Liver (tissue), 9 donors: ENCODE results near the gene MAP4K4. TPM values are rescaled to one million over a fixed set of nuclear protein-coding genes. Genes with fewer than 3 reads are reported as not detected.
"Not testable (repeated sequence)": the region's sequence is repeated elsewhere in the genome, so short reads cannot be mapped to it uniquely, and the experiment has no call there.

Source experiments
- DNase-seq: peaks from one replicate; pipeline ENCODE4 v3.0.0-alpha.2; 2017; ENCODE audit warnings: low spot score
- H3K27ac ChIP-seq, 2 donors: one replicate each; pipeline ENCODE4 v1.7.0; 2013; ENCODE audit warnings: inconsistent platforms in 2 of 2, low read length in 2 of 2, control low read depth in 1 of 2, low read depth in 1 of 2, mild to moderate bottlenecking in 1 of 2
- H3K27me3 ChIP-seq, 4 donors: one replicate each; pipeline versions ENCODE4 v1.6.1 to v1.7.0; 2013; ENCODE audit warnings: low read length in 3 of 4, inconsistent platforms in 1 of 4, mild to moderate bottlenecking in 1 of 4, moderate library complexity in 1 of 4; ENCODE audit not compliant: control insufficient read depth in 4 of 4, insufficient read depth in 4 of 4
- H3K36me3 ChIP-seq, 4 donors: one replicate each; pipeline versions ENCODE4 v1.6.1 to v1.7.0; 2013; ENCODE audit warnings: low read length in 3 of 4, mild to moderate bottlenecking in 3 of 4, low read depth in 1 of 4, moderate library complexity in 1 of 4; ENCODE audit not compliant: control insufficient read depth in 4 of 4, insufficient read depth in 3 of 4
- H3K4me1 ChIP-seq, 4 donors: one replicate each; pipeline versions ENCODE4 v1.6.1 to v1.7.0; 2013; ENCODE audit warnings: low read length in 3 of 4, mild to moderate bottlenecking in 3 of 4, moderate library complexity in 1 of 4; ENCODE audit not compliant: control insufficient read depth in 4 of 4, insufficient read depth in 4 of 4
- H3K4me3 ChIP-seq, 3 donors: one replicate each; pipeline versions ENCODE4 v1.6.1 to v1.7.0; 2013; ENCODE audit warnings: low read length in 3 of 3, control low read depth in 1 of 3, low read depth in 1 of 3, mild to moderate bottlenecking in 1 of 3
- H3K9ac ChIP-seq, 2 donors: one replicate each; pipeline ENCODE4 v1.7.0; 2013; ENCODE audit warnings: low read length in 2 of 2, mild to moderate bottlenecking in 2 of 2, moderate library complexity in 2 of 2, control low read depth in 1 of 2, low read depth in 1 of 2
- H3K9me3 ChIP-seq, 4 donors: one replicate each; pipeline versions ENCODE4 v1.6.1 to v1.7.0; 2013; ENCODE audit warnings: low read length in 3 of 4; ENCODE audit not compliant: control insufficient read depth in 4 of 4
- ATF3 ChIP-seq: IDR thresholded peaks from 2 replicates; pipeline ENCODE4 v1.6.1; 2016; ENCODE audit warnings: antibody characterized with exemption
- CTCF ChIP-seq: fragments of 150-350 bp; IDR thresholded peaks from 2 replicates; pipeline ENCODE4 v1.5.1; 2017; ENCODE audit warnings: improper control_type of control experiment, low read depth, low read length; ENCODE audit not compliant: missing input control
- EGR1 ChIP-seq, 2 donors: IDR thresholded peaks; 2 replicates each; pipeline ENCODE4 v1.6.1; 2016 to 2018; ENCODE audit warnings: antibody characterized with exemption in 2 of 2, low read depth in 2 of 2
- FOXA1 ChIP-seq: IDR thresholded peaks from 2 replicates; pipeline ENCODE4 v1.6.1; 2016; ENCODE audit warnings: antibody characterized with exemption
- FOXA2 ChIP-seq: IDR thresholded peaks from 2 replicates; pipeline ENCODE4 v1.6.1; 2016; ENCODE audit warnings: antibody characterized with exemption
- GABPA ChIP-seq, 2 donors: IDR thresholded peaks in 1 of 2; conservative IDR thresholded peaks in 1 of 2; 2 replicates each; pipeline ENCODE4 v1.6.1; 2016; ENCODE audit warnings: antibody characterized with exemption in 2 of 2, mild to moderate bottlenecking in 1 of 2, moderate library complexity in 1 of 2
- HNF4A ChIP-seq, 2 donors: conservative IDR thresholded peaks; 2 replicates each; pipeline ENCODE4 v1.6.1; 2016; ENCODE audit warnings: antibody characterized with exemption in 2 of 2, mild to moderate bottlenecking in 2 of 2
- HNF4G ChIP-seq: IDR thresholded peaks from 2 replicates; pipeline ENCODE4 v1.6.1; 2016; ENCODE audit warnings: antibody characterized with exemption
- NR2F2 ChIP-seq: IDR thresholded peaks from 2 replicates; pipeline ENCODE4 v1.6.1; 2016; ENCODE audit warnings: antibody characterized with exemption
- RAD21 ChIP-seq, 2 donors: IDR thresholded peaks; 2 replicates each; pipeline ENCODE4 v1.6.1; 2016; ENCODE audit warnings: antibody characterized with exemption in 2 of 2, mild to moderate bottlenecking in 2 of 2
- REST ChIP-seq: IDR thresholded peaks from 2 replicates; pipeline ENCODE4 v1.6.1; 2016; ENCODE audit warnings: antibody characterized with exemption, mild to moderate bottlenecking
- RXRA ChIP-seq, 2 donors: IDR thresholded peaks; 2 replicates each; pipeline ENCODE4 v1.6.1; 2017 to 2018; ENCODE audit warnings: antibody characterized with exemption in 2 of 2, mild to moderate bottlenecking in 1 of 2
- SP1 ChIP-seq: IDR thresholded peaks from 2 replicates; pipeline ENCODE4 v1.6.1; 2018; ENCODE audit warnings: antibody characterized with exemption, mild to moderate bottlenecking
- ZBTB33 ChIP-seq: IDR thresholded peaks from 2 replicates; pipeline ENCODE4 v1.6.1; 2016; ENCODE audit warnings: antibody characterized with exemption
- WGBS: extraction: QIAGEN DNeasy Blood & Tissue Kit; methylation state at CpG from one replicate; pipeline ENCODE4 v1.1.7; 2013; 5-methylcytosine and 5-hydroxymethylcytosine counted together
- polyA plus RNA-seq, 2 donors: library from polyadenylated mRNA; stranded (reverse) in 1 of 2; unstranded in 1 of 2; fragments of 200-250 nt in 1 of 2; fragments of >200 nt in 1 of 2; fragmentation: Nextera tagmentation in 1 of 2; extraction: Ambion mirVana in 1 of 2; gene quantifications; one replicate each; pipeline versions ENCODE4 v1.2.1 to v1.2.3, GENCODE V29; 2013 to 2015
- total RNA-seq, 2 donors: library from RNA; depleted of rRNA; stranded (reverse); fragments of >200 nt; gene quantifications; one replicate each; pipeline ENCODE4 v1.2.3, GENCODE V29; 2014
- donor health status: healthy.
- donor health status: healthy.
- donor health status: healthy.
- donor health status: healthy.
- donor health status: healthy.

The MAP4K4 gene
- total and polyA plus RNA-seq, 4 donors: 9.1 to 40.0 (median 23.6) TPM

GRCh38 chr2:101745711-101746694 lies 48.5 kb downstream of the MAP4K4 start:
- 47% methylated on average over 4 of the region's 4 CpGs for WGBS

GRCh38 chr2:101748000-101748399 lies 50.5 kb downstream of the MAP4K4 start:
- WGBS: 11% methylated on average over 1 of the region's 1 CpG
- peaks cover 20 to 63% (median 47%) of the 10 kb centered on the region in 4 donors for H3K4me1 ChIP-seq
- H3K9me3 ChIP-seq: no peaks in the 10 kb centered on the region
- H3K27ac ChIP-seq: peak overlapping the region; percentile 54 to 66
- H3K36me3 ChIP-seq: no peaks in the 10 kb centered on the region
- no peaks in the 10 kb centered on the region for H3K27me3 ChIP-seq
- H3K9ac ChIP-seq: no peak overlapping the region
- no peak for DNase-seq
- no peak overlapping the region for H3K4me3 ChIP-seq
- TF ChIP-seq ATF3 (no peak), NR2F2 (no peak), FOXA1 (no peak), HNF4A (conservative IDR thresholded peaks at IDR 0.05) (peak in 1 of 2 donors; percentile 22)

More at GRCh38 chr2:101745711-101746694, 48.5 kb downstream of the MAP4K4 start:
- TF ChIP-seq EGR1 (IDR thresholded peaks at IDR 0.05; ENCODE audit: low read depth in 2 of 2) (no peak), NR2F2 (no peak), SP1 (no peak), HNF4G (no peak), ZBTB33 (no peak)
- Histone ChIP-seq H3K36me3 (no peaks in the 10 kb centered on the region), H3K9ac (no peak overlapping the region), H3K27ac (peak overlapping the region; percentile 66), H3K4me1 (peaks cover 21 to 59% (median 43%) of the 10 kb centered on the region in 4 donors), H3K4me3 (no peak overlapping the region), H3K9me3 (no peaks in the 10 kb centered on the region), H3K27me3 (no peaks in the 10 kb centered on the region)
- DNase-seq: no peak

- DNase-seq, H3K4me3 ChIP-seq, H3K9me3 ChIP-seq, H3K27me3 ChIP-seq, H3K27ac ChIP-seq, H3K9ac ChIP-seq, H3K36me3 ChIP-seq: not testable (repeated sequence)
- H3K4me1 ChIP-seq: peaks cover 19 to 63% (median 51%) of the 10 kb centered on the region in 4 donors
- WGBS: 74% methylated on average over 4 of the region's 4 CpGs
Observed at GRCh38 chr2:101748462-101748861, 51.0 kb downstream of the MAP4K4 start.

GRCh38 chr2:101750688-101751087 lies 53.2 kb downstream of the MAP4K4 start:
- H3K36me3 ChIP-seq: no peaks in the 10 kb centered on the region
- DNase-seq: no peak
- H3K9ac ChIP-seq: no peak overlapping the region
- no peak overlapping the region for H3K27ac ChIP-seq
- H3K4me3 ChIP-seq: no peak overlapping the region
- 96% methylated on average over 3 of the region's 3 CpGs for WGBS
- H3K9me3 ChIP-seq: no peaks in the 10 kb centered on the region
- H3K4me1 ChIP-seq: peaks cover 27 to 74% (median 66%) of the 10 kb centered on the region in 4 donors
- H3K27me3 ChIP-seq: no peaks in the 10 kb centered on the region
- TF ChIP-seq NR2F2: no peak
- TF ChIP-seq HNF4G: no peak
- no peak for TF ChIP-seq GABPA (IDR thresholded peaks at IDR 0.05 in 1 of 2, conservative IDR thresholded peaks at IDR 0.05 in 1 of 2)
- TF ChIP-seq FOXA1: no peak
- TF ChIP-seq RXRA (IDR thresholded peaks at IDR 0.05): no peak
- TF ChIP-seq FOXA2: no peak
- no peak for TF ChIP-seq REST
- TF ChIP-seq RAD21 (IDR thresholded peaks at IDR 0.05): no peak
- no peak for TF ChIP-seq CTCF
- TF ChIP-seq EGR1 (IDR thresholded peaks at IDR 0.05; ENCODE audit: low read depth in 2 of 2): no peak
